GM10248 (cell line): Measurements from ENCODE around the gene ZDHHC12.
A peak's percentile ranks its signal among the peaks of the same experiment; 100 is the strongest.

Source experiments
- CTCF ChIA-PET: fragments of 300-600 bp; sonication (Branson Sonifier 250); formaldehyde crosslinking; extraction: SDS; loops from one replicate; lab custom pipeline; 2021; ENCODE audit warnings: antibody characterized with exemption; lab: Yijun Ruan, JAX
- POLR2A ChIA-PET: fragments of 350-650 bp; sonication (Branson Sonifier 250); formaldehyde crosslinking; extraction: SDS; loops from one replicate; lab custom pipeline; 2020; ENCODE audit warnings: antibody characterized with exemption; lab: Yijun Ruan, JAX
- DNase-seq: peaks from one replicate; pipeline ENCODE4 v3.0.0; 2012; ENCODE audit errors: extremely low spot score
- CTCF ChIP-seq: IDR thresholded peaks from 2 replicates; pipeline ENCODE4 v1.5.1; 2012; ENCODE audit warnings: mild to moderate bottlenecking, low read depth; ENCODE audit errors: extremely low read depth, missing control alignments, control extremely low read depth

The ZDHHC12 gene

GRCh38 chr9:128750926-128751595 is 27.1 kb upstream of the ZDHHC12 start:
- TF ChIP-seq CTCF: no peak
- CTCF ChIA-PET: interaction anchor here (1.2 to 3.2 kb wide), 2 partner anchors 49 to 67 kb away, joined by 4 to 10 read pairs; partner anchors contain the start of genes ENDOG and PKN3
- POLR2A ChIA-PET: no interaction called here
- DNase-seq: no peak

- TF ChIP-seq CTCF: no peak
- CTCF ChIA-PET: interaction anchor here (0.7 to 1.2 kb wide), 3 partner anchors 17 to 56 kb away, joined by 3 to 5 read pairs (median 3); no protein-coding TSS in a partner anchor
- POLR2A ChIA-PET: no interaction called here
- DNase-seq: no peak
Observed at GRCh38 chr9:128747241-128747640, 23.3 kb upstream of the ZDHHC12 start.

- ChIA-PET POLR2A (interaction anchor here (0.5 to 0.6 kb wide), 4 partner anchors 85 to 1300 kb away, joined by 3 to 5 read pairs (median 4); no protein-coding TSS in a partner anchor), CTCF (interaction anchor here (1.7 kb wide), 1 partner anchor 10 kb away, joined by 4 read pairs; no protein-coding TSS in a partner anchor)
- no peak for DNase-seq
- TF ChIP-seq CTCF: no peak
Observed at GRCh38 chr9:128743421-128743820, 19.5 kb upstream of the ZDHHC12 start.

GRCh38 chr9:128742401-128742800 is 18.5 kb upstream of the ZDHHC12 start:
- no peak for TF ChIP-seq CTCF
- ChIA-PET POLR2A (no interaction called here), CTCF (interaction anchor here (1.3 to 1.7 kb wide), 2 partner anchors 9 to 40 kb away, joined by 4 read pairs; partner anchors contain the start of gene PKN3)
- DNase-seq: no peak

GRCh38 chr9:128735373-128735772 is 11.4 kb upstream of the ZDHHC12 start:
- TF ChIP-seq CTCF: no peak
- ChIA-PET POLR2A (interaction anchor here (0.7 kb wide), 2 partner anchors 27 to 84 kb away, joined by 3 to 8 read pairs; no protein-coding TSS in a partner anchor), CTCF (no interaction called here)
- DNase-seq: no peak

GRCh38 chr9:128733256-128733655 is 9.3 kb upstream of the ZDHHC12 start:
- no peak for DNase-seq
- TF ChIP-seq CTCF: peak; percentile 49
- ChIA-PET CTCF (interaction anchor here (1.0 to 2.4 kb wide), 11 partner anchors 8 to 195 kb away, joined by 3 to 11 read pairs (median 4); partner anchors contain the start of genes ENDOG, PKN3 and ZDHHC12), POLR2A (no interaction called here)
